ENCODE measurements around the gene EML6. TPM values are rescaled to one million over a fixed set of nuclear protein-coding genes. Genes with fewer than 3 reads are reported as not detected.
A peak's percentile ranks its signal among the peaks of the same experiment; 100 is the strongest.

The EML6 gene
- total RNA-seq, 1 experiment from 2014 or later = 5.2 TPM

DNA sequence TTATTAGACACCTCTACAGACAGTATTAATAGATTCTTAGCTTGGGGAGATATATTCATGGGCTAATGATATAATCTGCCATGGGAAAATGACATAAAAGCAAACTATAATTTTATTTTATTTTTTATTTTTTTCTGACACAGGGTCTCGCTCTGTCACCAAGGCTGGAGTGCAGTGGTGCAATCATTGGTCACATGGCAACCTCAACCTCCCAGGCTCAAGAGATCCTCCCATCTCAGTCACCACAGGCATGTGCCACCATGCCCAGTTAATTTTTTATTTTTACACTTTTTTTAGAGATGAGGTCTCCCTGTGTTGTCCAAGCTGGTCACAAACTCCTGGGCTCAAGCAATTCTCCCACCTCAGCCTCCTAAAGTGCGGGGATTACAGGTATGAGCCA lies 287.5 kb downstream of the EML6 start:
- H3K4me1 ChIP-seq = peaks cover 85% of the 10 kb centered on the region
- intact Hi-C loops (cut with micrococcal nuclease; ENCODE audit: unreplicated experiment) = no loop called here

DNA sequence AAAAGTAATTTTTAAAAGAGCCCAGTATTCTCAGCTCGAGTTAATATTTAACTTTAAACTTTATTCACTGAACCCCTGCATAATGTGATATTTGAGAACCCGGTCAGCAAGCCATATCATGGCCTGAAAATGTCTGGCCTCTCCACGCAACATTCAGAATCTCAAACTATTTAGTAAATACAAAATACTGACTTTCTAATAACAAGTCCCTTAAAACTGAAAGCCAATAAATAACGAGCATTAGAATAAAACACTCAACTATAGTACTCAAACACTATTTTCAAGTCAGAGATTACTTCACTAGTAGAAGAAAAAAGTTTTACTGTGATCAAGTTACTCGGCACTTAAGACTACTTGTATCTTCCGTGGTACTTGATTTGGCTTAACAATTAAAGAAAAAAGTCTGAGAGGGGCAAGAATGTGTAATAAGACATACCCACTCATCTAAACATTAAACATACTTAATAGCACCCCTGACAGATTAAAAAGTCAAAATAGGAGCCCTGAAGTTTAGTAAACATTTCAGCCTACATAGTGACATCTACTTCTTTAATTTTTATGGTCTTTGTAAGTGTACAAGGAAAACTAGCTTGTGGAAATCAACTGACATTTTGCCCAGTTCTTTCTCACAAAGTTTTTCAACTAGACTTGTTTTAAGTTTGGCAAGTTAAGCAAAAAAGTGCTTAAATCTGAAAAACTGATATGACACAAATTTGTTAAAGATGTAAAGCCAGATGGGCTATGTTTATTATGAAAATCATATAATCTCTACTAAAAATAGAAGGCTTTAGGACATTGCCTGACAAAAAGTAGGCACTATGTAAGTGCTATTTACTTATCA lies 288.6 kb downstream of the EML6 start:
- Mint-ChIP-seq H3K9me3 (ENCODE audit: unreplicated experiment) (no peaks in the 10 kb centered on the region), H3K36me3 (ENCODE audit: insufficient read depth, unreplicated experiment) (peaks cover 11% of the 10 kb centered on the region), H3K4me3 (ENCODE audit: unreplicated experiment) (no peak overlapping the region), H3K4me1 (ENCODE audit: low read depth, unreplicated experiment) (peaks cover 43% of the 10 kb centered on the region), H3K27me3 (ENCODE audit: insufficient read depth, unreplicated experiment) (no peaks in the 10 kb centered on the region), H3K27ac (ENCODE audit: unreplicated experiment) (no peak overlapping the region)
- Histone ChIP-seq H3K27me3 (replicated peaks; ENCODE audit: control insufficient read depth, insufficient read depth, low read length) (no peaks in the 10 kb centered on the region), H3K36me3 (ENCODE audit: control insufficient read depth, insufficient read depth, low read length) (no peaks in the 10 kb centered on the region; the same call in 1 of the 2 replicates), H3K9me3 (no peaks in the 10 kb centered on the region), H3K4me1 (peaks cover 75% of the 10 kb centered on the region), H3K4me3 (ENCODE audit: low read depth, low read length) (no peak overlapping the region)
- BruUV-seq (replicated peaks) = no TSS peak
- intact Hi-C loops (cut with micrococcal nuclease; ENCODE audit: unreplicated experiment) = no loop called here
- no peak for DNase-seq
- TF ChIP-seq, protein P1, sequence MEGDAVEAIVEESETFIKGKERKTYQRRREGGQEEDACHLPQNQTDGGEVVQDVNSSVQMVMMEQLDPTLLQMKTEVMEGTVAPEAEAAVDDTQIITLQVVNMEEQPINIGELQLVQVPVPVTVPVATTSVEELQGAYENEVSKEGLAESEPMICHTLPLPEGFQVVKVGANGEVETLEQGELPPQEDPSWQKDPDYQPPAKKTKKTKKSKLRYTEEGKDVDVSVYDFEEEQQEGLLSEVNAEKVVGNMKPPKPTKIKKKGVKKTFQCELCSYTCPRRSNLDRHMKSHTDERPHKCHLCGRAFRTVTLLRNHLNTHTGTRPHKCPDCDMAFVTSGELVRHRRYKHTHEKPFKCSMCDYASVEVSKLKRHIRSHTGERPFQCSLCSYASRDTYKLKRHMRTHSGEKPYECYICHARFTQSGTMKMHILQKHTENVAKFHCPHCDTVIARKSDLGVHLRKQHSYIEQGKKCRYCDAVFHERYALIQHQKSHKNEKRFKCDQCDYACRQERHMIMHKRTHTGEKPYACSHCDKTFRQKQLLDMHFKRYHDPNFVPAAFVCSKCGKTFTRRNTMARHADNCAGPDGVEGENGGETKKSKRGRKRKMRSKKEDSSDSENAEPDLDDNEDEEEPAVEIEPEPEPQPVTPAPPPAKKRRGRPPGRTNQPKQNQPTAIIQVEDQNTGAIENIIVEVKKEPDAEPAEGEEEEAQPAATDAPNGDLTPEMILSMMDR (IDR thresholded peaks at IDR 0.05; ENCODE audit: insufficient read depth in 1 of 2, low read depth in 1 of 2, low read length in 1 of 2, severe bottlenecking in 1 of 2, unreplicated experiment in 1 of 2) = no peak
- ChIA-PET CTCF (interaction anchor here (2.3 to 3.6 kb wide), 2 partner anchors 38 to 112 kb away, joined by 8 to 14 read pairs; partner anchors contain the start of gene RTN4), POLR2A (interaction anchor here (2.3 kb wide), 1 partner anchor 38 kb away, joined by 7 read pairs; the partner anchor contains the start of gene RTN4)

More for the DNA sequence above, 287.5 kb downstream of the EML6 start:
- Mint-ChIP-seq H3K27me3 (ENCODE audit: insufficient read depth, unreplicated experiment) (no peaks in the 10 kb centered on the region), H3K27ac (ENCODE audit: unreplicated experiment) (no peak overlapping the region), H3K4me1 (ENCODE audit: low read depth, unreplicated experiment) (peaks cover 54% of the 10 kb centered on the region), H3K9me3 (ENCODE audit: unreplicated experiment) (no peaks in the 10 kb centered on the region), H3K36me3 (ENCODE audit: insufficient read depth, unreplicated experiment) (peaks cover 11% of the 10 kb centered on the region), H3K4me3 (ENCODE audit: unreplicated experiment) (no peak overlapping the region)
- DNase-seq = no peak
- no peaks in the 10 kb centered on the region for H3K9me3 ChIP-seq
- TF ChIP-seq, protein P1 (IDR thresholded peaks at IDR 0.05; ENCODE audit: insufficient read depth in 1 of 2, low read depth in 1 of 2, low read length in 1 of 2, severe bottlenecking in 1 of 2, unreplicated experiment in 1 of 2) = no peak
- no TSS peak for BruUV-seq (replicated peaks)
- H3K27me3 ChIP-seq (replicated peaks; ENCODE audit: control insufficient read depth, insufficient read depth, low read length) = no peaks in the 10 kb centered on the region
- CTCF ChIA-PET = interaction anchor here (0.6 to 3.6 kb wide), 2 partner anchors 40 to 111 kb away, joined by 3 to 14 read pairs; partner anchors contain the start of gene RTN4
- no peaks in the 10 kb centered on the region; the same call in 1 of the 2 replicates for H3K36me3 ChIP-seq (ENCODE audit: control insufficient read depth, insufficient read depth, low read length)
- POLR2A ChIA-PET = interaction anchor here (0.6 kb wide), 1 partner anchor 161 kb away, joined by 3 read pairs; no protein-coding TSS in a partner anchor
- no peak overlapping the region for H3K4me3 ChIP-seq (ENCODE audit: low read depth, low read length)

DNA sequence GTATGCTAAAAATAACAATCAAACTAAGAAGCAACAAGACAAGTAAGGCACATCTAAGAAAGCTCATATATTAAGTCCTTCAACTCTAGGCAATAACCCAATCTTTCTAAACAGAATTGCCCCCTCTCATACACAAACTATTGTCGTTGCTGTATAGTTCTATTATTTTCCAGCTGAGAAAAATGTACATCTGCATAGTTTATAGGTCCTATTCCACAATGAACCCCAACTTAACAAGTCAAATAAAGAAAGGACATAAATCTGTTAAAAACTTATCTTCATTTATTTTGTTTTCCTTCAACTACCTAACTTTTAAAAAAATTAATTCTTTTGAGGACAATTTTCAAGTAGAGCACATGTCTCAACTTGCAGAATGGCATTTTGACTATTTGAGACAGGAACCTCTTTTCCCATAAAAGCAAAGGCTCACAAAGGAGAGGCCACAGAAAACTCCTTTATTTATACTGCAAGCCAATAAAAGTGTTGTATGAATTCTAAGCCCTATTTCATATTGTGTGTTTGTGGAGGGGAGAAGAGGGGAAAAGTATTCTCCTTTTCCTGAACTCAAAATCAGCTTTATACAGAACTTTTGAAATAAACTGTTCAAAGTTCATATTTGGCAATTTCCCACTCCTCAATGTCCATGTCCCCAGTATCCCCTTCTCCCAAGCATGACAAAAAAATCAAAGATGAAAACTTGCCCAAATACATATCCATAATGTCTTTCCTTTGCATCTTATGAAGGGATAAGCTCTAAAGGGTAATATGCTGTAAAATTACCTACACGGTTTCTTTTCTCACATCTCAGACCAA lies 289.4 kb downstream of the EML6 start:
- H3K4me3 ChIP-seq (ENCODE audit: low read depth, low read length) = no peak overlapping the region
- H3K9me3 Mint-ChIP-seq (ENCODE audit: unreplicated experiment) = no peaks in the 10 kb centered on the region
- TF ChIP-seq, protein P1 (IDR thresholded peaks at IDR 0.05; ENCODE audit: insufficient read depth in 1 of 2, low read depth in 1 of 2, low read length in 1 of 2, severe bottlenecking in 1 of 2, unreplicated experiment in 1 of 2) = no peak
- POLR2A ChIA-PET = interaction anchor here (0.6 to 2.3 kb wide), 2 partner anchors 37 to 165 kb away, joined by 3 to 7 read pairs; partner anchors contain the start of gene RTN4
- no peak overlapping the region for H3K4me3 Mint-ChIP-seq (ENCODE audit: unreplicated experiment)
- no peaks in the 10 kb centered on the region for H3K27me3 Mint-ChIP-seq (ENCODE audit: insufficient read depth, unreplicated experiment)
- no peak for DNase-seq
- H3K36me3 ChIP-seq (ENCODE audit: control insufficient read depth, insufficient read depth, low read length) = no peaks in the 10 kb centered on the region; the same call in 1 of the 2 replicates
- intact Hi-C loops (cut with micrococcal nuclease; ENCODE audit: unreplicated experiment) = no loop called here
- H3K36me3 Mint-ChIP-seq (ENCODE audit: insufficient read depth, unreplicated experiment) = peaks cover 11% of the 10 kb centered on the region
- no peaks in the 10 kb centered on the region for H3K9me3 ChIP-seq
- CTCF ChIA-PET = interaction anchor here (0.6 to 3.6 kb wide), 3 partner anchors 37 to 159 kb away, joined by 8 to 14 read pairs (median 8); partner anchors contain the start of gene RTN4
- H3K27ac Mint-ChIP-seq (ENCODE audit: unreplicated experiment) = peak overlapping the region; percentile 63
- H3K27me3 ChIP-seq (replicated peaks; ENCODE audit: control insufficient read depth, insufficient read depth, low read length) = no peaks in the 10 kb centered on the region
- peaks cover 72% of the 10 kb centered on the region for H3K4me1 ChIP-seq
- H3K4me1 Mint-ChIP-seq (ENCODE audit: low read depth, unreplicated experiment) = peaks cover 35% of the 10 kb centered on the region
- no TSS peak for BruUV-seq (replicated peaks)

All from Caco-2 (cell line).